ENCODE measurements around the gene DLG4.
A peak's percentile ranks its signal among the peaks of the same experiment; 100 is the strongest.

DLG4 gene

DNA sequence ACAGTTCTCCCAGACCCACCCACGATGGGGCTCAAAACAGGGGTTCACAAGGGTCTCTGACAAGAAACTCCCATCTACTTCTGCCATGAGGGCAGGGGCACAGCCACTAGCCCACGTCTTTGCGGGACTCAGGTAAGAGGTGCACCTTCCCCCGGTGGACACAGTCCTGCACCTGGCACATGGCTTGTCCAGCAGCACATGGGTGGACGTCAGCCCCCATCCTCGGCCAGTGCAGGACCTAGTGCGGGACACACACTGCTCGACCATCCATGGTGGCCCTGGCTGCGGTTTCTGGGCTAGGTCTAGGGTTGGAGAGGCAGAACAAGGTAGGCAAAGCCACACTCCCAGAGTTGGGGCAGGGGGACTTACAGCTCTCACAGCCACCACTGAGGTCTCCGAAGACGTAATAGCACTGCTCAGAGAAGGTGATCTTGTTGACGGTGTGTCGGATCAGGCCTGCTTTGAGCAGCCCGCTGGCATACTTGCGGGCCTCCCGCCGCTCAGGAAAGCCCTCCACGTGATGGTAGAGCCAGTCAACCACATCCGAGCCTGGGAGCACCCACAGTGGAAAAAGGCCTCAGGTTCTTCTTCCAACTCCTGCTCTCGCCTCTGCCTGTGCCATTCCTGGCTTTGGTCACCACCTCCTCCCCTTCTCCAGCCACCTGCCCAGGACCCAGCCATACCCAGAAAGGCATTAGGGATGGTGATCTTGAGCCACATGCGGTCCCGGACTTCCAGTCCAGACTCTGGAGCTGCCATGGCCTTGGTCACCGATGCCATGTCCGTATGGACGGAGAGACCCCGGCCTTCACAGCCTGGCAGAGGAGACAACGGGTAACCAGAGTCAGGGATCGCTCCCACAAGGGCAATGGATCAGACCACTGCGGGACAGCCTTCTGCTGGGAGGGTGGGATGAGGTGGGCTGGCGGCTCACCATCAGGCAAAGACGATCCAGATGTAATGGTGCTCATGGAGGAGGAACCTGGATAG lies 7.4 kb upstream of the DLG4 start:
- H3K27ac ChIP-seq (ENCODE audit: extremely low read depth, low read depth, low read length) = no peak overlapping the region
- ChIA-PET POLR2A (interaction anchor here (9.8 kb wide), 1 partner anchor 9 kb away, joined by 284 read pairs; the partner anchor contains the start of genes DVL2, GABARAP and PHF23), CTCF (no interaction called here)
- H3K36me3 ChIP-seq (ENCODE audit: control insufficient read depth in 2 of 2, insufficient read depth in 1 of 2, low read length in 2 of 2) = peaks cover 26 to 91% of the 10 kb centered on the region in 2 experiments
- no peak overlapping the region for H3K4me3 ChIP-seq (ENCODE audit: low read depth, low read length)
- H3K9me3 ChIP-seq (ENCODE audit: control insufficient read depth, insufficient read depth, low read depth, low read length) = no peaks in the 10 kb centered on the region
- TF ChIP-seq ZNF600 (tag by site-specific recombination; IDR thresholded peaks at IDR 0.05) (peak; percentile 80; the same call in 1 of the 2 replicates), ZNF747 (tag by site-specific recombination; IDR thresholded peaks at IDR 0.05) (no peak), ZNF560 (tag by site-specific recombination; IDR thresholded peaks at IDR 0.05; ENCODE audit: borderline replicate concordance) (no peak), ZNF132 (tag by site-specific recombination; IDR thresholded peaks at IDR 0.05; ENCODE audit: borderline replicate concordance) (no peak)
- H3K4me1 ChIP-seq (ENCODE audit: control insufficient read depth, insufficient read depth, low read length) = no peaks in the 10 kb centered on the region

DNA sequence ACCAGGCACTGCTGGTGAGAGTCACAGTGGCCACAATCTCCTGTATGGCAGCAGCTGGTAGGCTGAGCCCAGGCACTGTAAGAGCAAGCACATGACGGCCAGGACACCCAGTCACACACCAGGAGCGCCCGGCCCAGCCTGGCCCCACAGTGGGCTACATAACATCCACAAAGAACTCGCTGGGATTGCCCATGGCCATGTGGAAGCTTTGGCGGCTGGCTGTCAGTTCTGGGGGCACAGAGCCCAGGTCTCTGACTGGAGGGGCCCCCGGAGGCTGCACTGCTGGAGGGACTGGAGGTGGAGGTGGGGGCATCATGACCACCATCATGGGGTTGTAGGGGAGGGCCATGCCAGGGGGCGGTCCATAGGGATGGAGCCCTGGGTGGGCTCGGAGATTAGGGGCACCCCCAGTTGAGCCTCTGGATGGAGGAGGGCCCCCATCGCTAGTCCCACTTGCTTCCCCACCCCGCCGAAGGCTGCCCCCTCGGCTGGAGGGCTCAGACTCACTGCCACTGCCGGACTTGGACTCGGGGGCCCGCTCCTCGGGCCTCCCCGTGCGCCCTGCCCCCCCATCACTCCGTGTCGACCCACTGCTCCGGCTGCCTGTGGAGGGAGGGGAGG lies 6.2 kb upstream of the DLG4 start:
- ChIA-PET POLR2A (interaction anchor here (0.6 to 9.8 kb wide), 2 partner anchors 11 to 93 kb away, joined by 5 to 284 read pairs; partner anchors contain the start of genes DVL2, GABARAP and PHF23), CTCF (interaction anchor here (0.6 to 0.7 kb wide), 2 partner anchors 12 to 177 kb away, joined by 3 to 8 read pairs; no protein-coding TSS in a partner anchor)
- TF ChIP-seq SETDB1 (IDR thresholded peaks at IDR 0.05; ENCODE audit: insufficient read length, low read length) (no peak), GLIS2 (tag by site-specific recombination; IDR thresholded peaks at IDR 0.05) (peak; percentile 91)
- Histone ChIP-seq H3K9me3 (ENCODE audit: control insufficient read depth, insufficient read depth, low read depth, low read length) (no peaks in the 10 kb centered on the region), H3K4me3 (ENCODE audit: low read depth, low read length) (no peak overlapping the region), H3K27ac (ENCODE audit: extremely low read depth, low read depth, low read length) (no peak overlapping the region), H3K36me3 (ENCODE audit: control insufficient read depth in 2 of 2, insufficient read depth in 1 of 2, low read length in 2 of 2) (peaks cover 26 to 99% of the 10 kb centered on the region in 2 experiments), H3K4me1 (ENCODE audit: control insufficient read depth, insufficient read depth, low read length) (no peaks in the 10 kb centered on the region)

DNA sequence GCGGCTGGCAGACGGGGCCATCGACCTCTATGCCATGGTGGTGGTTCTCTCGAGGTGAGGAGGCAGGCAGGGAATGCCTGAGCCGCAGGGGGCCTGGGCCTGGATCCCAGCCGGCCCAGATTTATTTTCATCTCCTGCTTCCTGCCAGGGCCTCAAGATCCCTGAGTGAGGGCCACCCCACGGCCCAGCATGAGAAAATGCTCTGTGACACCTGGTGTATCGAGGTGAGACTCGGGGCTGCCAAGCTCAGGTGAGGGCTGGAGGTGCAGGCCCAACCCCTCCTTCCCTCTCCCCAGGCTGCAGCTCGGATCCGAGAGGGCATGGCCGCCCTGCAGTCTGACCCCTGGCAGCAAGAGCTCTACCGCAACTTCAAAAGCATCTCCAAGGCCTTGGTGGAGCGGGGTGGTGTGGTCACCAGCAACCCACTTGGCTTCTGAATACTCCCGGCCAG lies 5.0 kb upstream of the DLG4 start:
- Histone ChIP-seq H3K36me3 (ENCODE audit: control insufficient read depth in 2 of 2, insufficient read depth in 1 of 2, low read length in 2 of 2) (peaks cover 26 to 87% of the 10 kb centered on the region in 2 experiments), H3K4me3 (ENCODE audit: low read depth, low read length) (no peak overlapping the region), H3K9me3 (ENCODE audit: control insufficient read depth, insufficient read depth, low read depth, low read length) (no peaks in the 10 kb centered on the region), H3K27ac (ENCODE audit: extremely low read depth, low read depth, low read length) (0 out of 2 replicates have a peak overlapping the region, but pooled peaks have one; percentile 11), H3K4me1 (ENCODE audit: control insufficient read depth, insufficient read depth, low read length) (no peaks in the 10 kb centered on the region)
- ChIA-PET POLR2A (interaction anchor here (0.5 to 9.8 kb wide), 4 partner anchors 12 to 37 kb away, joined by 3 to 284 read pairs (median 3); partner anchors contain the start of genes DVL2, GABARAP and PHF23), CTCF (no interaction called here)
- TF ChIP-seq ZNF701 (tag by site-specific recombination; IDR thresholded peaks at IDR 0.05) (no peak), GLI4 (tag by site-specific recombination; IDR thresholded peaks at IDR 0.05) (no peak), ZNF24 (tag by site-specific recombination; IDR thresholded peaks at IDR 0.05) (no peak), ZNF423 (tag by site-specific recombination; IDR thresholded peaks at IDR 0.05) (no peak), ZNF311 (tag by site-specific recombination; IDR thresholded peaks at IDR 0.05; ENCODE audit: borderline replicate concordance) (no peak), ZNF449 (tag by site-specific recombination; IDR thresholded peaks at IDR 0.05) (no peak), ZNF221 (tag by site-specific recombination; IDR thresholded peaks at IDR 0.05; ENCODE audit: borderline replicate concordance) (no peak), KLF8 (tag by site-specific recombination; IDR thresholded peaks at IDR 0.05) (no peak), ZNF707 (tag by site-specific recombination; IDR thresholded peaks at IDR 0.05) (no peak), IKZF3 (tag by site-specific recombination; IDR thresholded peaks at IDR 0.05) (no peak)
- TF ChIP-seq, protein P1, sequence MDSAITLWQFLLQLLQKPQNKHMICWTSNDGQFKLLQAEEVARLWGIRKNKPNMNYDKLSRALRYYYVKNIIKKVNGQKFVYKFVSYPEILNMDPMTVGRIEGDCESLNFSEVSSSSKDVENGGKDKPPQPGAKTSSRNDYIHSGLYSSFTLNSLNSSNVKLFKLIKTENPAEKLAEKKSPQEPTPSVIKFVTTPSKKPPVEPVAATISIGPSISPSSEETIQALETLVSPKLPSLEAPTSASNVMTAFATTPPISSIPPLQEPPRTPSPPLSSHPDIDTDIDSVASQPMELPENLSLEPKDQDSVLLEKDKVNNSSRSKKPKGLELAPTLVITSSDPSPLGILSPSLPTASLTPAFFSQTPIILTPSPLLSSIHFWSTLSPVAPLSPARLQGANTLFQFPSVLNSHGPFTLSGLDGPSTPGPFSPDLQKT (IDR thresholded peaks at IDR 0.05; ENCODE audit: borderline replicate concordance, low read depth, low read length) = no peak
- TF ChIP-seq, protein P2, sequence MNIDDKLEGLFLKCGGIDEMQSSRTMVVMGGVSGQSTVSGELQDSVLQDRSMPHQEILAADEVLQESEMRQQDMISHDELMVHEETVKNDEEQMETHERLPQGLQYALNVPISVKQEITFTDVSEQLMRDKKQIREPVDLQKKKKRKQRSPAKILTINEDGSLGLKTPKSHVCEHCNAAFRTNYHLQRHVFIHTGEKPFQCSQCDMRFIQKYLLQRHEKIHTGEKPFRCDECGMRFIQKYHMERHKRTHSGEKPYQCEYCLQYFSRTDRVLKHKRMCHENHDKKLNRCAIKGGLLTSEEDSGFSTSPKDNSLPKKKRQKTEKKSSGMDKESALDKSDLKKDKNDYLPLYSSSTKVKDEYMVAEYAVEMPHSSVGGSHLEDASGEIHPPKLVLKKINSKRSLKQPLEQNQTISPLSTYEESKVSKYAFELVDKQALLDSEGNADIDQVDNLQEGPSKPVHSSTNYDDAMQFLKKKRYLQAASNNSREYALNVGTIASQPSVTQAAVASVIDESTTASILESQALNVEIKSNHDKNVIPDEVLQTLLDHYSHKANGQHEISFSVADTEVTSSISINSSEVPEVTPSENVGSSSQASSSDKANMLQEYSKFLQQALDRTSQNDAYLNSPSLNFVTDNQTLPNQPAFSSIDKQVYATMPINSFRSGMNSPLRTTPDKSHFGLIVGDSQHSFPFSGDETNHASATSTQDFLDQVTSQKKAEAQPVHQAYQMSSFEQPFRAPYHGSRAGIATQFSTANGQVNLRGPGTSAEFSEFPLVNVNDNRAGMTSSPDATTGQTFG (tag by site-specific recombination; IDR thresholded peaks at IDR 0.05; ENCODE audit: borderline replicate concordance) = no peak

All from HEK293 (cell line).